Activated CD4-positive, alpha-beta T cell treated with anti-CD3 and anti-CD28 coated beads, Interleukin-2, amount 50 U/mL, for 24 hours (primary cell): ENCODE data around the gene ZNF121.

Source experiments
- DNase-seq, 2 donors: peaks; one replicate each; pipeline ENCODE4 v3.0.0-alpha.2; 2020; ENCODE audit warnings: low read depth in 1 of 2, low spot score in 1 of 2

Gene ZNF121

DNA sequence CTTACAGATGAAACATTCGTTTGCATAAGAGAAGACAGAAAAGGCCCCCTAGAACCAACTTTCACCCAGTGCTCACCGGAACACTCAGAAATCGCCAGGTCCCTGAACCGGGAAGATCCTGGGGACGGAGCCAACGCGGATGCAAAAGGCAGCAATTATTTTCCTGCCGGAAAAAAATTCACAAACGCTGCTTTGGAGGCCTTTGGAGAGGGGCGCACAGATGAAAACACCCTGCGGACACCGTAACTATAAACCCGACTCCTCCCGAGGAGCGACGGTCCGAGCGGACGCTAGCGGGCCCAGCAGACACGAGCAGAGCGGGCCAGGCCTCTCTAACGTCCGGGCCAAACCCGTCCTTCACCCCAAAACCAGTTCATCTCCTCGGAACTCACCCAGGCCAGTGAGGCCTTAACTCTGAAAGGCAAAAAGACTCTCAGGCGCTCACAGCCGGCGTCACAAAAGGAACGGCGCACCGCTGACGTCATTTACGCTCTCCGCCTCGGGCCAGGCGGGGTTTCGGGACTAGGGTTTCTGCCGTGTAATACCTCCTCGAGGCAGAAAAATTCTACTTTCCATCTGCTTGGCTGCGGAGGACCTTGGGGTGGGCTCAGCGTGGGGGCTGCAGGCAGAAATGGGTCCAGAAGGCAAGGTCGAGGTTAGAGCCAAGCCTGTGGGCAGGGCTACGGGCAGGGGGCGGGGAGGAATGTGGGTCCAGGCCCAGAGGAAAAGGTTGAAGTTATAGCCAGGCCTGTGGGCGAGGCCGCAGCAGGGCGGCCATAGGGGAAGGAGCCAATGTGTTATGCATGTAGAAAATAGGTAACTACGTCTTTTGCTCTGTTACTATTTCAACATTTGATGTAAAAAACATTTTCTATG is 45.9 kb downstream of the ZNF121 start, which contains the start of gene ZNF426:
Gene ZNF426, minus strand, starts transcription at position 463 of the 876 bp plus-strand sequence. CDS start 2,413 bp downstream, outside the sequence.
- DNase-seq = peak; percentile 80 to 81

DNA sequence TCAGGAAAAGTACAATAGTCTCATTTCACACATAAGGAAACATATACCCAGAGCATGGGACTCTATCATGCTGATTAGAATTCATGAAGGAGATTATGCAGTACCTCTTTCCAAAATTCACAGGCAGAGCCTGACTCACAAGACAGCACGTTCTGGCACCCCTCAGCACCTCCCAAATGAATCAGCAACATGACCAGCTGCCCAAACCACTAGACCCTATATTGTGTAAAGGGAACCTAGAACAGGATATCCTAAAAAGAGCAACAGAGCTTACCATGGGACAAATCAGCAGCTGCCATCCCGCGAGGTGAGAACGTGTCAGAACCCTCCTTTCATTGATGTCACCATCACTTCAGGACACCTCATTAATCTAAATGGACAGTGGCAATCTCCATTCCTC is 48.4 kb downstream of the ZNF121 start:
- DNase-seq = no peak

DNA sequence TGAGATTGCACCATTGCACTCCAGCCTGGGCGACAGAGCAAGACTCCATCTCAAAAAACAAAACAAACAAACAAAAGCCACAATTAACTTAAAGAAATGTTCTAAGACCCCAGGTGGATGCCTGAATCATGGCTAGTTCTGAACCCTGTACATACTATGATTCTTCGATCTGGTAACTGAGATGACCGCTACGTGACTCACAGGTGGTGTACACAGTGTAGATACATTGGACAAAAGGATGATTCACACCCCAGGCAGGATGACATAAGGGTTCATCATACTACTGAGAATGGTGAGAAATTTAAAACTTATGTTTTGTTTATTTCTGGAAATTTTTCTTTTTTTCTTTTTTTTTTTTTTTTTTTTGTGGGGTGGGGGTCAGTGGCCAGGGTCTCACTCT is 52.4 kb downstream of the ZNF121 start:
- DNase-seq = no peak

DNA sequence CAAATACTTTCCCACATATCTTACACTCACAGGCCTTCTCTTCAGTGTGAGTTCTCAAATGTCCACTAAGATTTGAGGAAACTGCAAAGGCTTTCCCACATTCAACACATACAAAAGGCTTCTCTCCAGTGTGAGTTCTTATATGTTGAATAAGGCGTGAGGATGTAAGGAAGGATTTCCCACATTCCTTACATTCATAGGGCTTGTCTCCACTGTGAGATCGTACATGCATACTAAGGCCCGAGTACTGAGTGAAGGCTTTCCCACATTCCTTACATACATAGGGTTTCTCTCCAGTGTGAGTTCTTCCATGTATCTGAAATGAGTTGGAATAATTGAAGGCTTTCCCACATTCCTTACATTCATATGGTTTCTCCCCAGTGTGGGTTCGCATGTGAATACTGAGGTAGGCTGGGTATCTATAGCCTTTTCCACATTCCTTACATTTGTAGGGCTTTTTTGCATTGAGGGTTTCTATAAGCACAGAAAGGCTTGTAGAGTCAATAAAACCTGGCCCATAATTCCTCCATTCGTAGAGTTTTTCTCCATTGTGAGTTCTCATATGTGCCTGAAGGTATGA is 55.5 kb downstream of the ZNF121 start:
- DNase-seq = no peak

DNA sequence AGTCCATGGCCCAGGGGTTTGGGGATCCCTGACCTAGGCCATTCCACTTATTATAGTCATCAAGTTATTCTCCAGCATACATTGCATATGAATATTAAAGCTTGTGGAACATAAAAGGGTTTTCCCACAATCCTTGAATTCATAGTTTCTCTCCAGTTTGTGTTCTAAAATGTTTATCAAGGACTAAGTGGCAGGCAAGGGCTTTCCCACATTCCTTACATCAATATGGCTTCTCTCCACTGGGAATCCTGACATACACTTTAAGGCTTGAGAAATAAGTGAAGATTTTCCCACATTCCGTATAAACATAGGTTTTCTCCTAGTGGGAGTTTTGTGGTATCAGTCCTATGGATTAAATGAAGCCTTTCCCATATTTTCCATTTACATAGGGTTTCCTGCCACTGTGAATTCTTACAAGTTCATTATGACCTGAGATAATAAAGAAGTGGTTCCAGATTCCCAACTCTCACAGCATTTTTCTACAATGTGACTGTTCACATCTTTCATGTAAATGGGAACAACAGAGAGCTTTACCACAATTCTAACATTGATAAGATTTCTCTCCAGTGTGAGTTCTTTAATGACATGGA is 60.3 kb downstream of the ZNF121 start:
- DNase-seq = no peak
